ENCODE results near the gene NBAS.
A peak's percentile ranks its signal among the peaks of the same experiment; 100 is the strongest.

NBAS gene

GRCh38 chr2:15271276-15271675 is 289.9 kb downstream of the NBAS start:
- no peak for TF ChIP-seq CTCF (IDR thresholded peaks at IDR 0.05; ENCODE audit: low read depth, low read length, missing control alignments)
- no peak overlapping the region for H3K4me3 ChIP-seq (ENCODE audit: low read depth, low read length)
- DNase-seq (ENCODE audit: low read depth) = no peak
- in situ Hi-C loops (cut with HindIII; ENCODE audit: low sequenced_read_pairs) = no loop called here

DNA sequence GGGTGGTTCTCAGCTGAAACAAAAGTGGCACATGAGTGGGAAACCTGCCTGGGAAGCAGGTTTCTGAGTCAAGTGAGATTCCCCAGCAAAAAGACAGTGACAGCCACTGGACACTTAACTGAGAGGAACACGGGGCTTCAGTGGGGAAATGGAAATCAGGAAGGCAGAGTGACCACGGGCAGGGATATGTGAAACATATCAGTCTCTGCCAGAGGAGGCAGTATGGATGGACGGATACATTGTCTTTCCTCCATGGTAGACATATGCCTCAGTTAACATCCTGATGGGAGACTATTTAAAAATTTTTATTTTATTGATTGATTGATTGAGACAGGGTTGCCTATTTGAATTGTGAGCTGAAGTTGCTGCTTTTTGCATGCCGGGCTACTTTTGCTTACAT is 292.1 kb downstream of the NBAS start:
- no peak for DNase-seq (ENCODE audit: low read depth)
- H3K4me3 ChIP-seq (ENCODE audit: low read depth, low read length) = no peak overlapping the region
- in situ Hi-C loops (cut with HindIII; ENCODE audit: low sequenced_read_pairs) = no loop called here
- TF ChIP-seq CTCF (IDR thresholded peaks at IDR 0.05; ENCODE audit: low read depth, low read length, missing control alignments) = peak; percentile 5

DNA sequence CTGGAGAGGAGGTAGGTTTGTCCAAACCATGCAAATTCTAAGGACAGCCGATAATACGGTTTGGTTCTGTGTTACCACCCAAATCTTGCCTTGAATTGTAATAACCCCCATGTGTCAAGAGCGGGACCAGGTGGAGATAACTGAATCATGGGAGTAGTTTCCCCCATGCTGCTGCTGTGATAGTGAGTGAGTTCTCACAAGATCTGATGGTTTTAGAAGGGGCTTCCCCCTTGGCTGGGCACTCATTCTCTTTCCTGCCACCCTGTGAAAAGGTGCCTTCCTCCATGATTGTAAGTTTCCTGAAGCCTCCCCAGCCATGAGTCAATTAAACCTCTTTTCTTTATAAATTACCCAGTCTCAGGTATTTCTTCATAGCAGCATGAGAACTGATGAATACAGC is 295.2 kb downstream of the NBAS start:
- in situ Hi-C loops (cut with HindIII; ENCODE audit: low sequenced_read_pairs) = no loop called here
- TF ChIP-seq CTCF (IDR thresholded peaks at IDR 0.05; ENCODE audit: low read depth, low read length, missing control alignments) = no peak
- no peak overlapping the region for H3K4me3 ChIP-seq (ENCODE audit: low read depth, low read length)
- no peak for DNase-seq (ENCODE audit: low read depth)

DNA sequence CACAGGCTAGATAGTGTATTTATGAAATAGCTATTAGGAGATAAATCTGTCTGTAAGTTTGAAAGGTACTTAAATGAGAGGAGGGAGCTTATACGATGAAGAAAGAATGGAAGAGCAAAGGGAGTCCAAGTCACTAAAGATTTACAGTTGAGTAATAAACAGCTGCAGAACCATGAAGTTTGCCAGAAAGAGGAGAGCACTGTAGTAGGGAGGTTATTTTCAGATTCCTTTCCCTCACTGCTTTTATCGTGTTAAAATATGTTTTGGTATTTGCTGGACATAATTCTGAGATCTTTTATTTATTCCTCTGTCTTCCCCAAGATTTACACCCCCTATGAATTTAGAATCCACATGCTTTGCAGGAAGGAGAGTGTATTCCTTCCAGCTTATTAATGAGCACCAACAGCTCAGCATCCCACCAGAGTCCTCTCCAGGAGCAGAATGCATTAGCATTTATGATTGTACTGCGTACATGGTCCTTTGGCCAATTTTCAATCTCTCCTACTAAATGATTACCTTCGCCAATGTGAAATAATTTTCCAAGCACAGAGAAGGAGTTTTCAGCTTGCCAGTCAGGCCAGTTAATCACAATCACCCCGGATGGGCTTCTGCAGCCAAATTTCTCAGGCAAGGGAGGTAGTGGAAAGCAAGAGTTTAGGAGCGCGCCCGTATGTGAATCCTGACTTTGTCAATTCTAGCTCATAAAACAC is 297.0 kb downstream of the NBAS start:
- in situ Hi-C loops (cut with HindIII; ENCODE audit: low sequenced_read_pairs) = no loop called here
- H3K4me3 ChIP-seq (ENCODE audit: low read depth, low read length) = no peak overlapping the region
- no peak for DNase-seq (ENCODE audit: low read depth)
- TF ChIP-seq CTCF (IDR thresholded peaks at IDR 0.05; ENCODE audit: low read depth, low read length, missing control alignments) = no peak

- in situ Hi-C loops (cut with HindIII; ENCODE audit: low sequenced_read_pairs) = no loop called here
- no peak for TF ChIP-seq CTCF (IDR thresholded peaks at IDR 0.05; ENCODE audit: low read depth, low read length, missing control alignments)
- DNase-seq (ENCODE audit: low read depth) = no peak
- H3K4me3 ChIP-seq (ENCODE audit: low read depth, low read length) = no peak overlapping the region
Measured at GRCh38 chr2:15262792-15263191, 298.3 kb downstream of the NBAS start.

DNA sequence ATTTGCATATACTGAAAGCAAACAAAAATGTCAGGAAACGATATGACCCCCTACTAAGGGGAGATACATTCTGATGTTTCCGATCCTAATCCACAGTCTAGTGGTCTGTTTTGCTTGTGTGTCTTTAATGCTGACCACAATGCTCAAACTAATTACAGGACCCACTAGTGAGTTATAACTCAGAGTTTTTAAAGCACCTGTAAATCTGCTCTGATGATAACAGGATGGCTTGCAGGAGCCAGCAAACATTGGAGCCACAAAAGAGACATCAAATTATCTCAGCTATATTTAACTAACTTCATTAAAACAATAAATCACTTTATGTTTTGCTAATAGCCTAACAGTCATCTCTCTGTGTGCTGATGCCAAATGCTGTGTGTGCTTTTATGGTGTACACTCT is 300.3 kb downstream of the NBAS start:
- TF ChIP-seq CTCF (IDR thresholded peaks at IDR 0.05; ENCODE audit: low read depth, low read length, missing control alignments) = no peak
- in situ Hi-C loops (cut with HindIII; ENCODE audit: low sequenced_read_pairs) = no loop called here
- no peak for DNase-seq (ENCODE audit: low read depth)
- H3K4me3 ChIP-seq (ENCODE audit: low read depth, low read length) = no peak overlapping the region
